Non-pigmented ciliary epithelial cell (primary cell): ENCODE results near the gene FCER1G.
A peak's percentile ranks its signal among the peaks of the same experiment; 100 is the strongest.

Source experiments
- DNase-seq: peaks from one replicate; pipeline ENCODE4 v3.0.0-alpha.2; 2010; ENCODE audit warnings: low read depth

Gene FCER1G

GRCh38 chr1:161188381-161188780 is 26.7 kb upstream of the FCER1G start:
- no peak for DNase-seq

- no peak for DNase-seq
Measured at GRCh38 chr1:161189036-161189435, 26.1 kb upstream of the FCER1G start.

GRCh38 chr1:161190962-161191521 is 24.1 kb upstream of the FCER1G start:
- no peak for DNase-seq

- no peak for DNase-seq
Measured at GRCh38 chr1:161191971-161192370, 23.1 kb upstream of the FCER1G start.

- DNase-seq, result no peak
Measured at GRCh38 chr1:161192476-161193465, 22.3 kb upstream of the FCER1G start.

GRCh38 chr1:161193561-161194235 is 21.4 kb upstream of the FCER1G start:
- no peak for DNase-seq

- no peak for DNase-seq
Measured at GRCh38 chr1:161195171-161195570, 19.9 kb upstream of the FCER1G start.

- no peak for DNase-seq
Measured at GRCh38 chr1:161196111-161196510, 19.0 kb upstream of the FCER1G start.

GRCh38 chr1:161196521-161197451 is 18.3 kb upstream of the FCER1G start:
- no peak for DNase-seq

- no peak for DNase-seq
Measured at GRCh38 chr1:161197560-161198193, 17.4 kb upstream of the FCER1G start.

GRCh38 chr1:161198194-161198896 is 16.8 kb upstream of the FCER1G start:
- DNase-seq, result no peak

- no peak for DNase-seq
Measured at GRCh38 chr1:161198897-161199431, 16.1 kb upstream of the FCER1G start, which contains the start of gene ADAMTS4. ADAMTS4 (minus strand) TSS chr1:161199054; CDS start chr1:161198627, 427 bp downstream.

GRCh38 chr1:161199506-161200139 is 15.5 kb upstream of the FCER1G start:
- DNase-seq, result no peak

- DNase-seq, result no peak
Measured at GRCh38 chr1:161200421-161200991, 14.6 kb upstream of the FCER1G start.

- DNase-seq, result no peak
Measured at GRCh38 chr1:161200992-161201835, 13.9 kb upstream of the FCER1G start.

- peak; percentile 96 for DNase-seq
Measured at GRCh38 chr1:161201836-161202712, 13.0 kb upstream of the FCER1G start, which contains the start of gene NDUFS2. NDUFS2 (plus strand) TSS chr1:161202367; CDS start chr1:161202386, 19 bp downstream.
